Measurements from ENCODE around the gene PSMD7. TPM values are rescaled to one million over a fixed set of nuclear protein-coding genes. Genes with fewer than 3 reads are reported as not detected.
"Not testable (repeated sequence)": the region's sequence is repeated elsewhere in the genome, so short reads cannot be mapped to it uniquely, and the experiment has no call there.

The PSMD7 gene
- polyA plus RNA-seq, 12 donors: 57.6 to 104 (median 93.7) TPM; not detected in 1

- DNase-seq: not testable (repeated sequence)
These were observed 40.9 kb downstream of the PSMD7 start for GRCh38 chr16:74337506-74337905.

GRCh38 chr16:74339226-74339625 is 42.6 kb downstream of the PSMD7 start:
- DNase-seq: not testable (repeated sequence)

- DNase-seq: not testable (repeated sequence)
These were observed 56.4 kb downstream of the PSMD7 start for GRCh38 chr16:74353038-74353437.

Other genes with a start within 250 kb of the PSMD7 start
- 10 to 100 TPM in 1 of 12 donors, 1 to 10 TPM in 9, not detected in 2; 2.1 to 10.5 (median 5.9) TPM for gene NPIPB15, start 79.5 kb downstream of the PSMD7 start, polyA plus RNA-seq (ENCODE audit: insufficient read length in 12 of 12)
- gene CLEC18B, start 124.7 kb downstream of the PSMD7 start, polyA plus RNA-seq (ENCODE audit: insufficient read length in 12 of 12): 1 to 10 TPM in 7 of 12 donors, under 1 TPM in 3, not detected in 2; 0.42 to 3.5 (median 2.1) TPM

Data from muscle of arm (tissue), 12 donors.